Panc1 (cell line): ENCODE results near the gene PNN. TPM values are rescaled to one million over a fixed set of nuclear protein-coding genes. Genes with fewer than 3 reads are reported as not detected.

ENCODE experiments used
- ATAC-seq: fragments of 200-7000 bp; cut with Tn5 transposase; 2 replicates; pipeline ENCODE4 v1.9.1; 2020; ENCODE audit warnings: mild to moderate bottlenecking, moderate library complexity
- BruUV-seq: library from RNA; stranded (reverse); fragments of 400-500 nt; replicated peaks from 2 replicates; lab custom pipeline; 2021; lab: Mats Ljungman, UMichigan
- CTCF ChIA-PET: fragments of 300-600 bp; sonication (Branson Sonifier 250); formaldehyde crosslinking; loops from one replicate; lab custom pipeline; 2022; ENCODE audit warnings: antibody characterized with exemption; lab: Charles Lee
- POLR2A ChIA-PET: fragments of 300-600 bp; sonication (Branson Sonifier 250); formaldehyde crosslinking; loops from one replicate; lab custom pipeline; 2022; ENCODE audit warnings: antibody characterized with exemption; lab: Charles Lee
- DNase-seq: peaks from one replicate; pipeline ENCODE4 v3.0.0-alpha.2; 2010; ENCODE audit warnings: low read depth, low spot score
- H3K27ac ChIP-seq: 2 replicates; pipeline ENCODE4 v1.5.1; 2011; ENCODE audit warnings: mild to moderate bottlenecking, low read length, inconsistent platforms
- H3K27me3 ChIP-seq: fragments of 200-500 bp; sonication (Bioruptor generic); 2 replicates; pipeline ENCODE4 v1.6.0; 2014; ENCODE audit warnings: low read length, inconsistent platforms; ENCODE audit not compliant: control insufficient read depth, insufficient read depth
- H3K36me3 ChIP-seq: fragments of 200-500 bp; sonication (Bioruptor generic); 2 replicates; pipeline ENCODE4 v1.5.1; 2014; ENCODE audit warnings: inconsistent platforms, mild to moderate bottlenecking, low read length, moderate library complexity; ENCODE audit not compliant: control insufficient read depth, insufficient read depth
- H3K4me1 ChIP-seq: 2 replicates; pipeline ENCODE4 v1.5.1; 2011; ENCODE audit warnings: inconsistent platforms, mild to moderate bottlenecking, low read length, moderate library complexity; ENCODE audit not compliant: control insufficient read depth, insufficient read depth
- H3K4me3 ChIP-seq, 2 experiments: 2 replicates each; pipeline ENCODE4 v1.5.1; 2011 to 2012; ENCODE audit warnings: low read depth in 2 of 2, low read length in 2 of 2, mild to moderate bottlenecking in 2 of 2, inconsistent platforms in 1 of 2, moderate library complexity in 1 of 2
- H3K9me3 ChIP-seq: fragments of 200-500 bp; sonication (Bioruptor generic); 2 replicates; pipeline ENCODE4 v1.5.1; 2014; ENCODE audit warnings: low read depth, mild to moderate bottlenecking, inconsistent platforms, low read length, moderate library complexity; ENCODE audit not compliant: control insufficient read depth, insufficient read depth
- POLR2AphosphoS5 ChIP-seq: IDR thresholded peaks from 2 replicates; pipeline ENCODE4 v1.6.1; 2012; ENCODE audit warnings: mild to moderate bottlenecking, low read depth, low read length, moderate library complexity
- SIN3A ChIP-seq: IDR thresholded peaks from 2 replicates; pipeline ENCODE4 v1.6.1; 2012; ENCODE audit warnings: low read depth, mild to moderate bottlenecking, low read length, moderate library complexity, borderline replicate concordance; ENCODE audit not compliant: insufficient read depth
- TCF7L2 ChIP-seq: IDR thresholded peaks from 2 replicates; pipeline ENCODE4 v1.6.1; 2011; ENCODE audit warnings: mild to moderate bottlenecking, low read depth, low read length, inconsistent platforms
- in situ Hi-C: cut with HindIII; loops from 2 replicates; pipeline ENCODE4 v1.10.0; 2016; ENCODE audit warnings: low sequenced_read_pairs, low pct_unique_long_range_greater_than_20kb
- intact Hi-C: fragments of 100-400 bp; cut with micrococcal nuclease; formaldehyde crosslinking; loops from one replicate; pipeline ENCODE4 v1.10.0; 2022; ENCODE audit not compliant: unreplicated experiment
- total RNA-seq: library from RNA; stranded (reverse); gene quantifications from one replicate; pipeline ENCODE4 v1.2.1, GENCODE V29; 2021; ENCODE audit not compliant: unreplicated experiment
- TF ChIP-seq, protein P1 (sequence below), 2 experiments: IDR thresholded peaks; 2 replicates each; pipeline ENCODE4 v1.6.1; 2011 to 2012; ENCODE audit warnings: low read depth in 2 of 2, control low read depth in 1 of 2, low read length in 1 of 2, mild to moderate bottlenecking in 1 of 2, moderate library complexity in 1 of 2; ENCODE audit not compliant: insufficient read depth in 1 of 2
- TF ChIP-seq, protein P2 (sequence below): fragments of 450-650 bp; IDR thresholded peaks from 2 replicates; pipeline ENCODE4 v1.5.1; 2017; ENCODE audit warnings: mild to moderate bottlenecking

The PNN gene
- total RNA-seq, 1 experiment from 2014 or later, result 55.4 TPM

DNA sequence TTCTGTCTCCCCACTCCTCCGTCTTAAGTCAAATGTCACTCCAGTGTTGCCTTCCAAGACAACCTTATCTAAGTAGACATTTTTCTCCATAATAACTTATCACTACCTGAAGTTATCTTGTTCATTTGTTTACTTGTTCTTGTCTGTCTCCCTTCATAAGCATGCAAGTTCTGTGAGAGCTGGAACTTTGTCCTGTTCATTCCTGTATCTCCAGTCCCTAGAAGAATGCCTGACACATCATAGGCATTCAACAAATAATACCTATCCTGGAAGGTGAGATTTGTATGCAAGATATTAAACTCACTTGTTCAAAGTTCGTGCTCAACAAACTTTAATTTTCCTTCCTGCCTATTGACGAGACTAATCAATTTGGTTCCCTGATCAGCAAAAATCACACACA lies 53.0 kb downstream of the PNN start:
- POLR2A ChIA-PET, result no interaction called here
- H3K36me3 ChIP-seq, result no peaks in the 10 kb centered on the region
- DNase-seq, result no peak
- in situ Hi-C loops, result no loop called here
- ATAC-seq, result no peak
- BruUV-seq, result no TSS peak
- H3K4me1 ChIP-seq, result 0 out of 2 replicates have a peak, but pooled peaks cover 3% of the 10 kb centered on the region
- no peak overlapping the region for H3K27ac ChIP-seq
- TF ChIP-seq, protein P1, sequence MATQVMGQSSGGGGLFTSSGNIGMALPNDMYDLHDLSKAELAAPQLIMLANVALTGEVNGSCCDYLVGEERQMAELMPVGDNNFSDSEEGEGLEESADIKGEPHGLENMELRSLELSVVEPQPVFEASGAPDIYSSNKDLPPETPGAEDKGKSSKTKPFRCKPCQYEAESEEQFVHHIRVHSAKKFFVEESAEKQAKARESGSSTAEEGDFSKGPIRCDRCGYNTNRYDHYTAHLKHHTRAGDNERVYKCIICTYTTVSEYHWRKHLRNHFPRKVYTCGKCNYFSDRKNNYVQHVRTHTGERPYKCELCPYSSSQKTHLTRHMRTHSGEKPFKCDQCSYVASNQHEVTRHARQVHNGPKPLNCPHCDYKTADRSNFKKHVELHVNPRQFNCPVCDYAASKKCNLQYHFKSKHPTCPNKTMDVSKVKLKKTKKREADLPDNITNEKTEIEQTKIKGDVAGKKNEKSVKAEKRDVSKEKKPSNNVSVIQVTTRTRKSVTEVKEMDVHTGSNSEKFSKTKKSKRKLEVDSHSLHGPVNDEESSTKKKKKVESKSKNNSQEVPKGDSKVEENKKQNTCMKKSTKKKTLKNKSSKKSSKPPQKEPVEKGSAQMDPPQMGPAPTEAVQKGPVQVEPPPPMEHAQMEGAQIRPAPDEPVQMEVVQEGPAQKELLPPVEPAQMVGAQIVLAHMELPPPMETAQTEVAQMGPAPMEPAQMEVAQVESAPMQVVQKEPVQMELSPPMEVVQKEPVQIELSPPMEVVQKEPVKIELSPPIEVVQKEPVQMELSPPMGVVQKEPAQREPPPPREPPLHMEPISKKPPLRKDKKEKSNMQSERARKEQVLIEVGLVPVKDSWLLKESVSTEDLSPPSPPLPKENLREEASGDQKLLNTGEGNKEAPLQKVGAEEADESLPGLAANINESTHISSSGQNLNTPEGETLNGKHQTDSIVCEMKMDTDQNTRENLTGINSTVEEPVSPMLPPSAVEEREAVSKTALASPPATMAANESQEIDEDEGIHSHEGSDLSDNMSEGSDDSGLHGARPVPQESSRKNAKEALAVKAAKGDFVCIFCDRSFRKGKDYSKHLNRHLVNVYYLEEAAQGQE (IDR thresholded peaks at IDR 0.05; ENCODE audit: insufficient read depth in 1 of 2, low read depth in 2 of 2, low read length in 1 of 2), result no peak
- TF ChIP-seq TCF7L2 (no peak), POLR2AphosphoS5 (no peak), SIN3A (no peak)
- TF ChIP-seq, protein P2, sequence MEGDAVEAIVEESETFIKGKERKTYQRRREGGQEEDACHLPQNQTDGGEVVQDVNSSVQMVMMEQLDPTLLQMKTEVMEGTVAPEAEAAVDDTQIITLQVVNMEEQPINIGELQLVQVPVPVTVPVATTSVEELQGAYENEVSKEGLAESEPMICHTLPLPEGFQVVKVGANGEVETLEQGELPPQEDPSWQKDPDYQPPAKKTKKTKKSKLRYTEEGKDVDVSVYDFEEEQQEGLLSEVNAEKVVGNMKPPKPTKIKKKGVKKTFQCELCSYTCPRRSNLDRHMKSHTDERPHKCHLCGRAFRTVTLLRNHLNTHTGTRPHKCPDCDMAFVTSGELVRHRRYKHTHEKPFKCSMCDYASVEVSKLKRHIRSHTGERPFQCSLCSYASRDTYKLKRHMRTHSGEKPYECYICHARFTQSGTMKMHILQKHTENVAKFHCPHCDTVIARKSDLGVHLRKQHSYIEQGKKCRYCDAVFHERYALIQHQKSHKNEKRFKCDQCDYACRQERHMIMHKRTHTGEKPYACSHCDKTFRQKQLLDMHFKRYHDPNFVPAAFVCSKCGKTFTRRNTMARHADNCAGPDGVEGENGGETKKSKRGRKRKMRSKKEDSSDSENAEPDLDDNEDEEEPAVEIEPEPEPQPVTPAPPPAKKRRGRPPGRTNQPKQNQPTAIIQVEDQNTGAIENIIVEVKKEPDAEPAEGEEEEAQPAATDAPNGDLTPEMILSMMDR, result no peak
- intact Hi-C loops, result no loop called here
- no peaks in the 10 kb centered on the region for H3K9me3 ChIP-seq
- CTCF ChIA-PET, result no interaction called here
- no peak overlapping the region for H3K4me3 ChIP-seq
- no peaks in the 10 kb centered on the region for H3K27me3 ChIP-seq

DNA sequence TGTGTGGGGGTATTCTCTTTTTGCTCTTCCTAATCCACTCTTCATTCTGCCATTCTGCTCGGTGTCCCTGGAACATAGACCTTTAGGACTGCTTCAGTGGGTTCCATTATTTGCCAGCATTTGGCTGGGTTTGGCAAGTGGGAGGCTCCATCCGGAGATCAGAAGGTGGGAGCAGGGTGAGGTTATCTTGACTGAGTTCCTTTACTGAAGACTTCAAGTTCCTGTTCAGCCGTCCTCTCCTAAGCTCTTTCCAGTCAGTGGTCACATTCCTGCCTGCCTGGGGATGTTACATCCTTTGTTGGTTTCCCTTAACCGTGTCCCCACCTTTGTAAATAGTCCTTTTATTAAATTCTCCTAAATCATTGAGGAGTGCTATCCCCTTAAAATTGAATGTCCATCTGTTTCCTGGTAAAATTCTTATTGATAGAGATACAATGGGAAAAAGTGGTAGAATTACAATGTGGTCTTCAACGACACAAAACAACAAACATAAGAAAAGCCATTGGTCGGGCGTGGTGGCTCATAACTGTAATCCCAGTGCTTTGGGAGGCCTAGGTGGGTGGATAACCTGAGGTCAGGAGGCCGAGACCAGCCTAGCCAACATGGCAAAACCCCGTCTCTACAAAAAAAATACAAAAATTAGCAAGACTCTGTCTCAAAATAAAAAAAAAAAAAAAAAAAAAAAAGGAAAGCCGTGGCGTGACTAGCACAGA lies 53.6 kb downstream of the PNN start:
- POLR2A ChIA-PET, result no interaction called here
- H3K4me1 ChIP-seq, result 0 out of 2 replicates have a peak, but pooled peaks cover 3% of the 10 kb centered on the region
- CTCF ChIA-PET, result no interaction called here
- H3K27ac ChIP-seq, result no peak overlapping the region
- intact Hi-C loops, result no loop called here
- TF ChIP-seq, protein P2, result no peak
- no peak for TF ChIP-seq SIN3A
- in situ Hi-C loops, result no loop called here
- ATAC-seq (no peak), DNase-seq (no peak)
- H3K36me3 ChIP-seq, result no peaks in the 10 kb centered on the region
- no peaks in the 10 kb centered on the region for H3K27me3 ChIP-seq
- BruUV-seq, result no TSS peak
- H3K4me3 ChIP-seq, result no peak overlapping the region
- H3K9me3 ChIP-seq, result no peaks in the 10 kb centered on the region
